ENCODE results near the gene FPGS.

DNA sequence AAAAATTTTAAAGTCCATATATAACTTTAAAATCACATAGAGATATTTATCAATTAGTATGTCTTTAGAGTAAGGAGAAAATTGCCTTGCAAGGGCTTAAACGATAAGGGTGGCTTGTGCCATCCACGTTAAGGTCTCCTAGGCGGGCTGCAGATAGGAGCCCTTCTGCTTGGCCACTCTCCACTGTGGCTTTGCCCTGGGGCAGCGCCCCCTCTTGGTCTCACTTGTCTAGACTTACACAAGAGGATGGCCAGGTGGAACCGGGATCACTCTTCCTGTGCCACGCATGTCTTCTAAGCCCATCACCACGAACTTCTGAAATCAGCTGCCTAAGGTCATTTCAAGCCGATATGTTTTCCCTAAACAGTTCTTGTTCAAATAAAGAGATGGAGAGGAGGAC is 2.9 kb downstream of the FPGS start:
- TF ChIP-seq, protein P1, sequence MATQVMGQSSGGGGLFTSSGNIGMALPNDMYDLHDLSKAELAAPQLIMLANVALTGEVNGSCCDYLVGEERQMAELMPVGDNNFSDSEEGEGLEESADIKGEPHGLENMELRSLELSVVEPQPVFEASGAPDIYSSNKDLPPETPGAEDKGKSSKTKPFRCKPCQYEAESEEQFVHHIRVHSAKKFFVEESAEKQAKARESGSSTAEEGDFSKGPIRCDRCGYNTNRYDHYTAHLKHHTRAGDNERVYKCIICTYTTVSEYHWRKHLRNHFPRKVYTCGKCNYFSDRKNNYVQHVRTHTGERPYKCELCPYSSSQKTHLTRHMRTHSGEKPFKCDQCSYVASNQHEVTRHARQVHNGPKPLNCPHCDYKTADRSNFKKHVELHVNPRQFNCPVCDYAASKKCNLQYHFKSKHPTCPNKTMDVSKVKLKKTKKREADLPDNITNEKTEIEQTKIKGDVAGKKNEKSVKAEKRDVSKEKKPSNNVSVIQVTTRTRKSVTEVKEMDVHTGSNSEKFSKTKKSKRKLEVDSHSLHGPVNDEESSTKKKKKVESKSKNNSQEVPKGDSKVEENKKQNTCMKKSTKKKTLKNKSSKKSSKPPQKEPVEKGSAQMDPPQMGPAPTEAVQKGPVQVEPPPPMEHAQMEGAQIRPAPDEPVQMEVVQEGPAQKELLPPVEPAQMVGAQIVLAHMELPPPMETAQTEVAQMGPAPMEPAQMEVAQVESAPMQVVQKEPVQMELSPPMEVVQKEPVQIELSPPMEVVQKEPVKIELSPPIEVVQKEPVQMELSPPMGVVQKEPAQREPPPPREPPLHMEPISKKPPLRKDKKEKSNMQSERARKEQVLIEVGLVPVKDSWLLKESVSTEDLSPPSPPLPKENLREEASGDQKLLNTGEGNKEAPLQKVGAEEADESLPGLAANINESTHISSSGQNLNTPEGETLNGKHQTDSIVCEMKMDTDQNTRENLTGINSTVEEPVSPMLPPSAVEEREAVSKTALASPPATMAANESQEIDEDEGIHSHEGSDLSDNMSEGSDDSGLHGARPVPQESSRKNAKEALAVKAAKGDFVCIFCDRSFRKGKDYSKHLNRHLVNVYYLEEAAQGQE (IDR thresholded peaks at IDR 0.05) = no peak
- TF ChIP-seq EP300 (IDR thresholded peaks at IDR 0.05) (no peak), RAD21 (conservative IDR thresholded peaks at IDR 0.05 in 1 of 2, IDR thresholded peaks at IDR 0.05 in 1 of 2) (peak in 1 of 2 experiments; percentile 23; a peak in 1 of 5 replicates), RFX5 (IDR thresholded peaks at IDR 0.05) (no peak), POLR2A (IDR thresholded peaks at IDR 0.05; ENCODE audit: low read length) (no peak)
- TF ChIP-seq, protein P2, sequence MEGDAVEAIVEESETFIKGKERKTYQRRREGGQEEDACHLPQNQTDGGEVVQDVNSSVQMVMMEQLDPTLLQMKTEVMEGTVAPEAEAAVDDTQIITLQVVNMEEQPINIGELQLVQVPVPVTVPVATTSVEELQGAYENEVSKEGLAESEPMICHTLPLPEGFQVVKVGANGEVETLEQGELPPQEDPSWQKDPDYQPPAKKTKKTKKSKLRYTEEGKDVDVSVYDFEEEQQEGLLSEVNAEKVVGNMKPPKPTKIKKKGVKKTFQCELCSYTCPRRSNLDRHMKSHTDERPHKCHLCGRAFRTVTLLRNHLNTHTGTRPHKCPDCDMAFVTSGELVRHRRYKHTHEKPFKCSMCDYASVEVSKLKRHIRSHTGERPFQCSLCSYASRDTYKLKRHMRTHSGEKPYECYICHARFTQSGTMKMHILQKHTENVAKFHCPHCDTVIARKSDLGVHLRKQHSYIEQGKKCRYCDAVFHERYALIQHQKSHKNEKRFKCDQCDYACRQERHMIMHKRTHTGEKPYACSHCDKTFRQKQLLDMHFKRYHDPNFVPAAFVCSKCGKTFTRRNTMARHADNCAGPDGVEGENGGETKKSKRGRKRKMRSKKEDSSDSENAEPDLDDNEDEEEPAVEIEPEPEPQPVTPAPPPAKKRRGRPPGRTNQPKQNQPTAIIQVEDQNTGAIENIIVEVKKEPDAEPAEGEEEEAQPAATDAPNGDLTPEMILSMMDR (IDR thresholded peaks at IDR 0.05) = peak; percentile 36; the same call in 2 of the 3 replicates
- TF ChIP-seq, protein P3, sequence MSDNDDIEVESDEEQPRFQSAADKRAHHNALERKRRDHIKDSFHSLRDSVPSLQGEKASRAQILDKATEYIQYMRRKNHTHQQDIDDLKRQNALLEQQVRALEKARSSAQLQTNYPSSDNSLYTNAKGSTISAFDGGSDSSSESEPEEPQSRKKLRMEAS (IDR thresholded peaks at IDR 0.05) = no peak

All from A549 (cell line).